ENCODE results near the gene ZNF830. TPM values are rescaled to one million over a fixed set of nuclear protein-coding genes. Genes with fewer than 3 reads are reported as not detected.

Gene ZNF830
- polyA plus RNA-seq, 3 donors: 2.1 to 4.7 (median 4.2) TPM

GRCh38 chr17:34981538-34982241, 20.4 kb downstream of the ZNF830 start:
- intact Hi-C loops (cut with micrococcal nuclease): loop anchor here in 1 of 2 donors (5.0 kb wide), 1 partner anchor 106 kb away; no protein-coding TSS in a partner anchor
- Histone ChIP-seq H3K4me3 (replicated peaks in 1 of 3; ENCODE audit: low read depth in 2 of 3, low read length in 3 of 3) (peak overlapping the region; percentile 68 to 86 (median 83)), H3K9ac (ENCODE audit: insufficient read depth, low read length, poor library complexity, severe bottlenecking) (peak overlapping the region; percentile 98), H3K4me1 (ENCODE audit: control insufficient read depth in 1 of 2, insufficient read depth in 2 of 2, low read length in 2 of 2) (peaks cover 16 to 22% of the 10 kb centered on the region in 2 donors), H2AFZ (ENCODE audit: insufficient read depth, low read depth, low read length, poor library complexity, severe bottlenecking) (peak overlapping the region; percentile 87), H3K27me3 (ENCODE audit: control insufficient read depth in 2 of 2, insufficient read depth in 2 of 2, low read length in 2 of 2) (no peaks in the 10 kb centered on the region), H3K27ac (ENCODE audit: low read depth in 1 of 2, low read length in 2 of 2) (peak overlapping the region in 1 of 2 donors; percentile 94), H3K4me2 (replicated peaks; ENCODE audit: extremely low read depth, low read length, poor library complexity, severe bottlenecking) (peak overlapping the region; percentile 80), H3K9me3 (replicated peaks in 1 of 2; ENCODE audit: control insufficient read depth in 1 of 2, insufficient read depth in 1 of 2, low read length in 2 of 2) (no peaks in the 10 kb centered on the region), H3K36me3 (replicated peaks in 1 of 2; ENCODE audit: control insufficient read depth in 1 of 2, insufficient read depth in 2 of 2, low read length in 2 of 2) (peaks cover 12 to 40% of the 10 kb centered on the region in 2 donors), H4K20me1 (ENCODE audit: insufficient read depth, low read length) (no peaks in the 10 kb centered on the region), H3K79me2 (ENCODE audit: insufficient read depth, low read length) (peaks cover 39% of the 10 kb centered on the region)
- no peak for TF ChIP-seq CTCF (IDR thresholded peaks at IDR 0.05)
- Mint-ChIP-seq H3K4me3 (peak overlapping the region; percentile 82 to 90), H3K27me3 (ENCODE audit: low read depth in 3 of 3) (peaks cover 0 to 4% (median 3%) of the 10 kb centered on the region in 3 donors), H3K27ac (peak overlapping the region; percentile 88 to 96 (median 94)), H3K36me3 (peaks cover 32 to 37% of the 10 kb centered on the region in 2 donors), H3K4me1 (peaks cover 29% of the 10 kb centered on the region), H3K9me3 (peaks cover 0 to 1% (median 0%) of the 10 kb centered on the region in 7 donors)
- WGBS (ENCODE audit: insufficient coverage): 6% methylated on average over 5 of the region's 8 CpGs
- DNase-seq: no peak

DNA sequence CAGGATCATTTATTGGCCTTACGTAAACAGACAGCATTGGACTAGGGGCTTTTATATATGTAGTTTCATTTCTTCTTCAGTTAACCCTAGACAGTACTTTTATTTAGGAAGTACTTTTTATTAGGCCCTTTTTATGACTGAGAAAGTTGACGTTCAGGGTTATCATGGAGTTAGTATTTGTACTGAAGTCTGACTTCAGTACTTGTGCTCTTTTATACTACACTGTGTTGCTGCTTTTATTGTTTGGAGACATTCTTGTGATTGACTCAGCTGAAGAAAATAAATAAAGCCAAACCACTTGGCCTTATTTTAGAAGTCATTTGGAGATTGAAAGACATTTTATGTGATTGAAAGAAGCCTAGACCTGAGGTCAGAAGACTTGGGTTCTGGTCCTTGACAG, 25.9 kb downstream of the ZNF830 start:
- Histone ChIP-seq H4K20me1 (ENCODE audit: insufficient read depth, low read length) (no peaks in the 10 kb centered on the region), H3K4me2 (replicated peaks; ENCODE audit: extremely low read depth, low read length, poor library complexity, severe bottlenecking) (no peak overlapping the region), H3K79me2 (ENCODE audit: insufficient read depth, low read length) (peaks cover 29% of the 10 kb centered on the region), H3K9ac (ENCODE audit: insufficient read depth, low read length, poor library complexity, severe bottlenecking) (no peak overlapping the region), H3K9me3 (replicated peaks in 1 of 2; ENCODE audit: control insufficient read depth in 1 of 2, insufficient read depth in 1 of 2, low read length in 2 of 2) (no peaks in the 10 kb centered on the region), H3K27ac (ENCODE audit: low read depth in 1 of 2, low read length in 2 of 2) (no peak overlapping the region), H3K4me3 (replicated peaks in 1 of 3; ENCODE audit: low read depth in 2 of 3, low read length in 3 of 3) (no peak overlapping the region), H3K36me3 (replicated peaks in 1 of 2; ENCODE audit: control insufficient read depth in 1 of 2, insufficient read depth in 2 of 2, low read length in 2 of 2) (peaks cover 19 to 92% of the 10 kb centered on the region in 2 donors), H3K4me1 (ENCODE audit: control insufficient read depth in 1 of 2, insufficient read depth in 2 of 2, low read length in 2 of 2) (peaks cover 20 to 21% of the 10 kb centered on the region in 2 donors), H2AFZ (ENCODE audit: insufficient read depth, low read depth, low read length, poor library complexity, severe bottlenecking) (no peak overlapping the region), H3K27me3 (ENCODE audit: control insufficient read depth in 2 of 2, insufficient read depth in 2 of 2, low read length in 2 of 2) (no peaks in the 10 kb centered on the region)
- Mint-ChIP-seq H3K9me3 (peaks cover 0 to 1% (median 0%) of the 10 kb centered on the region in 7 donors), H3K4me3 (no peak overlapping the region), H3K27me3 (ENCODE audit: low read depth in 3 of 3) (peaks cover 0 to 3% (median 0%) of the 10 kb centered on the region in 3 donors), H3K36me3 (peaks cover 59 to 72% of the 10 kb centered on the region in 2 donors), H3K27ac (peak overlapping the region in 1 of 7 donors; percentile 55), H3K4me1 (peaks cover 53% of the 10 kb centered on the region)
- intact Hi-C loops (cut with micrococcal nuclease): no loop called here
- no CpG with 5 or more reads among the region's 2 CpGs for WGBS (ENCODE audit: insufficient coverage)
- TF ChIP-seq CTCF (IDR thresholded peaks at IDR 0.05): no peak
- no peak for DNase-seq
